Eye (tissue), 1 donor: ENCODE measurements around the gene FIGN.

Source experiments
- DNase-seq: peaks from one replicate; pipeline ENCODE4 v3.0.0-alpha.2; 2015

Gene FIGN

GRCh38 chr2:163658556-163658955, 77.3 kb downstream of the FIGN start:
- DNase-seq: no peak

- no peak for DNase-seq
Observed at GRCh38 chr2:163657281-163657656, 78.5 kb downstream of the FIGN start.

DNA sequence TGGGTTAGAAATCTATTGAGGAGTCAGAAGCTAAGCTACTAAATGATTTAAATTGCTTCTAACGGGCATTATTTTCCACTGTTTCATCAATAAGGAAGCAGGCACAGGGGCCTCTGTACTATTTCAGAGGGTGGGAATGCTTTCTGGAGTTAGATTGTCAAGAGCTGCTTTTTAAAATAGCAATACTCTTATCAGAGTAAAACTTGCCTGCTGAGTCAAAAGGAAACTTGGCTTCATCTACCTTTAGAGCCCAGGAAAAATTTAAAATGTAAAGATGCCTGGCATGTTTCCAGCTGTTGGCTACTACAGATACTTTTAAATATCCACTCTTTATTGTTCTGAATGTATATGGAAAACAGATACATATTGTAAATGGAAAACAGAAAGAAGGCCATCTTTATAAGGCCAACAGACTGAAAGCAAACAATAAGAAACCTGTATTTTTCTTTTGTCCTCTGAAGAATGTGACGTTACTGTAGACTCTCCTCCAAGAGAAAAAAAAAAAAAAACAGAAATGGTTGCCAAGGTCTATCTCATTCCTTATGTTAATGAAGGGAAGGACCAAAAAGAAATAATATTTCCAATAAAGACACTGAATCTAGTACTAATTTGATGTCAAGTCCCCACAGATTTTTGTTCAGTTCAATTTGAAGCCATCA, 79.1 kb downstream of the FIGN start:
- peak; percentile 72 for DNase-seq

- DNase-seq: no peak
Observed at GRCh38 chr2:163655667-163656066, 80.1 kb downstream of the FIGN start.

GRCh38 chr2:163652751-163653150, 83.1 kb downstream of the FIGN start:
- no peak for DNase-seq

DNA sequence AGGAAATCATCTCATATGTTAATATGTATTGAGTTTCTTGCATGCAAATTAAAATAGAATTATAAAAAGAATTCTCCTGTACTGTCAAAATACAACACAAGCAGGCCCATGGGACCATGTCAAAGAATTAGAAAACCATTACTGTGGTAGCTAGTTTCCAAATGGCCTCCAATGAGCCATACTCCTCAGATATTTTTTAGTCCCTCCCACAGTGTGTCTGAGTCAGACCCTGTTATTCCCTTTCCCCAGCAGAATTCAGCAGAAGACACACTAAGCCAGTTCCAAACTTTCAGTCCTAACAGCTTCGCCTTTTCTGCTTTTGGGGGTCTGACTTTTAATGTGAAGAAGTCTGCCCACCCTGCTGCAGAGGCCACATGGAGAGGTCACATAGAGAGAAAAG, 86.7 kb downstream of the FIGN start:
- DNase-seq: no peak

DNA sequence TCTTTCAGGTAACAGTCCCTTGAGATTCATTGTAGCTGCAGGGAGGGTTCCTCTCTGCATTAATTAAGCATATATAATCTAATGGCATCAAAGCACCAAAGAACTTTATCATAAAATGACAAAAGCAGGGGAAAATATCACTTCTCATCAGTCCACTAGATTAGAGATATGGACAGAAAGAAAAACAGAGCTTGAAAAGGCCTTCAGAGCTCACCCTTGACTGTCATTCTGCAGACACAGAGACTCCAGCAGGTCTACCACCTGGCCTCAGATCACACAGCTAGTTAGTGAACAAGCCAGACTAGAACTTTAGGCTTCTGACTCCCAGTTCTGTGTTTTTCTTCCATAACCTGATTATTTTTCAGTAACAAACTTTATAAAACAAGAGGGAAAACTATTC, 88.5 kb downstream of the FIGN start:
- no peak for DNase-seq

GRCh38 chr2:163646687-163647086, 89.1 kb downstream of the FIGN start:
- DNase-seq: no peak

DNA sequence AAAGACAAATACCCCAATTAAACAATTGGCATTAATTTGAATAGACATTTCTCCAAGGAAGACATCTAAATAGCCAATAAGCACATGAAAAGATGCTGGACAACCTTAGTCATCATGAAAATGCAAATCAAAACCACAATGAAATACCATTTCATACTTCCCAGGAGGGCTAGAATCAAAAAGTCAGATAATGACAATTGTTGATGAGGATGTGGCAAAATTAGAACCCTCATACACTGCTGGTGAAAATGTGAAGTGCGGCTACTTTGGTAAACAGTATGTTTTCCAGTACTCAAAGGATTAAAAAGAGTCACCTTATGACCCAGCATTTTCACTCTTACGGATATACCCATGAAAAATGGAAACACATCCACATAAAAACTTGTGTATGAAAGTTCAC, 91.6 kb downstream of the FIGN start:
- no peak for DNase-seq

- DNase-seq: no peak
Observed at GRCh38 chr2:163641986-163642385, 93.8 kb downstream of the FIGN start.

DNA sequence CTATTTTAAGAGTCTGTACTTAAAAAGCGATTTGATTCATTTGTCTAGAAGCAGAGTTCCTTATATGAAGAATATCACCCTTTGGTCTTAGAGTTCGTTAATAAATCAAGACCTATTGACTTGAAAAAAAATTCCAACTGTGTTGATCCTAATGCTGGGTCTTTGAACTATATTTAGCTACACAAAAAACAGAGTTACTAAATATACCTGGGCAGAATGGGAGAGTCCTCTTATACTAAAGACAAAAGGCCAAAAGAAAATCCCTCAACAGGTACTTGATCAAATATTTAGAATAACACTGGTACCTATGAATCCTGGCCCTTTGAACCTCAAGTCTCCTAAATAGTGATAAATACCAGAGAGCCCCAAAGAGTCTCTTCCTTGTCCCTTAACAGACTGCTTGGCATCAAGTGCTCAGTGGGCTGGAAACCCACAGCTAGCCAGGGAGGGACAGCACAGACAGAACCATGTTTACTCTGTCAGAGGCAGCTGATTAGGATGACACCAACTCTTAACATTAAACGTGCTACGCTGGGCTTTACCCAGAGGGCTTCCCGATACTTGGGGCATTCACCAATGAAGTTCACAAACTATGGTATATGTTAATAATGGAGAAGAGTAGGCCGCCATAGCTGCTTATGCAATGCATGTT, 95.1 kb downstream of the FIGN start:
- DNase-seq: peak; percentile 54

DNA sequence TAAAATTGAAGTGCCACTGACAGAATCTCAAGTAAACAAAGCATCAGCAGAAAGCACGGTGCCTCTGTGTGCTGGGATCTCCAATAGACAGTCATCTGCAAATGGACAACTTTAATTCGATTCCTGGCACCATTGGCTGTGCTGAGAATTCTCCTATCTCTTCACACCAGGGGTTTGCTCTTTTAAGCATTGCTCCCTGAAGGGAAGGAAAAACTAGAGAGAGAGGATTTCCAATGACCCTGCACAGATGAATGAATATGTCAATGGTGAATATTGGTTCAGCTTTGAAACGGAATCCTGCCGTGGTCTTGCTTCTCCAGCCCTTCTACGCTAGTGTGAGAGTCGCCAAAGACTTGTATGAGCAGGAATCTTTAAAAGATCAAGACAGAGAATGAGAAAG, 97.9 kb downstream of the FIGN start:
- peak; percentile 70 for DNase-seq

DNA sequence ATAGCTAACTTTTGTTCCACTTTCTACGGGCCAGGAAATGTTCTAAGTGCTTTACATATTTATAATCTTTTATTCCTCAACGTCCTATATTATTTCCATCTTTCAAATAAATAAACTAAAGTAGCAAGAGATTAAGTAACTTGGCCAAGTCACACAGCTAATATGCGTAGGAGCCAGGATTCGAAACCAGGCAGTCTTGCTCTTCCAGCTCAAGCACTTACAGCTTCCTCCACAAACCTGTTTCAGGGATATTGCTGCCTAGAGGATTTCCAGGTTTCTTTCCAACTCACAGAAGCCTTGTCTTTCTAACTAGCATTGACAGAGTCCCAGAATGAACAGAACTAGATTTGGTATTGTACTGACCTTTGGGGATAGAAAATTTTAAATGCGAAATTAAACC, 102.5 kb downstream of the FIGN start:
- no peak for DNase-seq

DNA sequence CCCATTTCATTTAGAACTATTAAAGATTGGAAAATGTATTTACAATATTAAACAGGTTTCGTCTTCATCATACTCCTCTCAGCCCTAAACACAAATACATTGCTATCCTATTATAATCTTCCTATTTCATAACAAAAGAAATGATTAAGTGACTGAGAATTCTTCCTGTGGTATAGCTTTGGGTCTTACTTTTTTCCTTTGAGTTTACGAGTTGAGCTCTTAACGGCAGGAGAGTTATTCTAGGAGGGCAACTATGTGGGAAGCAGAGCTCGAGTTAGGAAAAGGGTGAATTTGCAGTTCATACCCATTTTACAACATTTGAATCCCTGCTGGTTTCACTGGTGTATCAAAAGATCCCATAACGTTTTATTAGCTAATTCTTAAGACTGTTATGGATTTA, 105.0 kb downstream of the FIGN start:
- DNase-seq: no peak

DNA sequence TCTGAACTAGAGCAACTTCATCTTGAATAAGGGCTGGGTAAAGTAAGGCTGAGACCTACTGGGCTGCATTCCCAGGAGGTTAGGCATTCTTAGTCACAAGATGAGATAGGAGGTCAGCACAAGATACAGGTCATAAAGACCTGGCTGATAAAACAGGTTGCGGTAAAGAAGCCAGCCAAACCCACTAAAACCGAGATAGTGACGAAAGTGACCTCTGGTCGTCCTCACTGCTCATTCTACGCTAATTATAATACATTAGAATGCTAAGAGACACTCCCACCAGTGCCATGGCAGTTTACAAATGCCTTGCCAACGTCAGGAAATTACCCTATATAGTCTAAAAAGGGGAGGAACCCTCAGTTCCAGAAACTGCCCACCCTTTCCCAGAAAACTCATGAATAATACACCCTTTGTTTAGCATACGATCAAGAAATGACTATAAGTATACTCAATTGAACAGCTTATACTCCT, 109.1 kb downstream of the FIGN start:
- DNase-seq: no peak

GRCh38 chr2:163626208-163626607, 109.6 kb downstream of the FIGN start:
- no peak for DNase-seq

GRCh38 chr2:163625632-163626031, 110.2 kb downstream of the FIGN start:
- no peak for DNase-seq

- no peak for DNase-seq
Observed at GRCh38 chr2:163621445-163622004, 114.3 kb downstream of the FIGN start.

DNA sequence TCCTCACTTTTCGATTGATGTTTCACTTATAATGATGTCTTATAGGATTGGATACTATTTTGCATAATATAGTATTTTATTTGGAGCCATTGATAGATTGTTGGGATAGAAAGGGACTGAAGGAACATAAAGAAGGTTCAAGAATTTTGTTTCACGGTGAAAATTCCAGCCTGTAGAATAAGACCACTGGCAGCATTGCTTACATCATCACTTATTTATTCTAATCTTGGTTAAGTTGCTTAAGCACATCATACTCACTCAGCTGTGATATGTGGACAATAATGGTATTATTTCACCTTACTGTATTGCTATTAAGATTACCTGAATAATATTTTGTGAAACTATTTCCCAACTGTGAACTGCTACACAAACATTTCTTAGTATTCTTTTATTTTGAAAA, 118.3 kb downstream of the FIGN start:
- DNase-seq: no peak

GRCh38 chr2:163613266-163613731, 122.5 kb downstream of the FIGN start:
- DNase-seq: no peak

- no peak for DNase-seq
Observed at GRCh38 chr2:163612332-163612731, 123.5 kb downstream of the FIGN start.

GRCh38 chr2:163611557-163611906, 124.3 kb downstream of the FIGN start:
- no peak for DNase-seq

DNA sequence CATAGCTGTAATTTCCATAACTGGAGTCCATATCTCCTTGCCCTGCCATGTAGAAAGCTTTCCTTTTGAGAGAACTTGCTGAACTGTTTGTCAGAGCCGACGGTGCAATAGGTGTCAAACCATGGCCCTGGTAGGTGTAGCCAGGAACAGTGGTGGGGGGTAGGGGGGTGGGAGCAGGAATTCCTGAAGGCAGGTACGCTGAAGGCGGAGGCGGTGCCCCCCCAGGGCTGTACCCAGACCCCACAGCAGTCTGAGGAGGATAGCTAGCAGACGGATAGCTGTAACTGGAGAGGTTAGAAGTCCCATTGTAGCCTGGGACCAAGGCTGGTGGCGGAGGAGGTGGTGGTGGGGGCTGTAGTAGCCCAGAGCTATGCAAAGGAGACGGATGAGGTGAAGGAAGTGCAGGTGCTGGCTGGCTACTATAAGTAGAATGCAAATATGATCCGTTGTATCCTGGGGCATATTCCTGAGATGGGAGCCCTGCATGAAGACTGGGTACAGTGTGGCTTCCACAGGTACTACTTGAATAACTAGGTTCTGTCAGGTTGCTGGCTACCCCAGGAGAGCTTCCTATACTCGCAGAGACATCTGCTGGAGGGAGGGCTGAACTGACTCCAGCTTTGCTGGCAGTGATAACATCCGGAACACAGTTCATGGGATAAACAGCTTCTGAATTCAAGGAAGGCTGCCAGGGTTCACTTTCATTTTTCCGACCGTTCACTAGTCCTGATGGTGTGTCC, 124.8 kb downstream of the FIGN start:
- DNase-seq: no peak

DNA sequence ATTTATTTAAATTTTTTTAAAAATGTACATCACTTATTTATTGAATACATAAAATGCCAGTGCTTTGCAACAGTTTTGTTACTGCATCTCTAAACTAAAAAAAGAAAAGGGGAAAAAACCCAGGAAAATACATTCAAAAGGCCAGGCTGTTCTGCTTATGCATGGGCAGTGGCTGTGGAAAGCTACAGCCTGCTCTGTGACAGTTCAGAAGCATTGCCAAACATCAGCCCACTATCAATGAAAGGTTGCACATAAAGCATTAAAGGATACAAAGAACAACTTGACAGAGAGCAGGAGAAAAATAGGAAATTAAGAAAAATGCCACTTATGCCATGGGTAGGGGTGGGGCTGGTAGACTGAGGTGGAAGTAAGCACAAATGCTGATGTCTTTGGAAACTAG, 128.2 kb downstream of the FIGN start:
- DNase-seq: no peak
